NCI-H748 treated with DMSO at 0.1 percent for 48 hours (cell line): Measurements from ENCODE around the gene PMF1.
A peak's percentile ranks its signal among the peaks of the same experiment; 100 is the strongest.

Source experiments
- DNase-seq: peaks from one replicate; lab custom pipeline; 2025; lab: John Stamatoyannopoulos, UW

Gene PMF1

DNA sequence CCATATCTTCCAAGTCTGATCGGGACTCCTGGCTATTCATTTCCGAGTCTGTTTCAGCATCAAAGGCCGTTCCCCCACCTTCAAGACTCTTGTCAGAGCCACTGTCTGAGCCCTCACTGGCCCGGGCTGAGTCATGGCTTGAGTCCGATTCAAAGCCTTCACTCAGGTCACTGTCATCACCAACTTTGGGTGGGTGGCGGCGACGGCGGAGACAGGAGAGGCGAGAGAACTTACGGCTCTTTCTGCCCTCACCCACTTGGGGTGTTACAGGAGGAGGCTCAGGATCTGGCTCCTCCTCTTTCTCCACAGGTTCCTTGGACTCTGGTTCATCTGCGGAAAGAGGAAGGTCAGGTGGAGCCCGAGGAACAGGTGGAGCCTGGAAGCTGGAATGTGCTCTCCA is 53.2 kb downstream of the PMF1 start:
- DNase-seq: no peak

DNA sequence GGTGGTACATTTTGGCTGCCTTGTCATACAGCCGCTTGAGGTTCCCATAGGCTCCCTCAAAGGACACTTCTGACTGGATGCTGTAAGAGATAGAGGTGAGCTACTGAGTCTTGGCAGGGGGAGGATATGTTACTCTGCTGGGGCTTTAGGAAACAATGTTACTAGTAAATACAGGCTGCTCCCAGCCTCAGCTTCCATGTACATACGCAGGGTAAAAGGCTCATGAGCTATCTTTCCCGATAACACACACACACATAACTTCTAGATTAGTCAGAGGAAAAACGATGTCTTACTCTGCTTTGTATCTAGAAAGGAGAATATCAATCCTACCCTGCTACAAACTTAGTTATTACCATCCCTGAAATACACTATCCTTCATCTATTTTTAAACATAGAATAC is 55.5 kb downstream of the PMF1 start:
- no peak for DNase-seq

DNA sequence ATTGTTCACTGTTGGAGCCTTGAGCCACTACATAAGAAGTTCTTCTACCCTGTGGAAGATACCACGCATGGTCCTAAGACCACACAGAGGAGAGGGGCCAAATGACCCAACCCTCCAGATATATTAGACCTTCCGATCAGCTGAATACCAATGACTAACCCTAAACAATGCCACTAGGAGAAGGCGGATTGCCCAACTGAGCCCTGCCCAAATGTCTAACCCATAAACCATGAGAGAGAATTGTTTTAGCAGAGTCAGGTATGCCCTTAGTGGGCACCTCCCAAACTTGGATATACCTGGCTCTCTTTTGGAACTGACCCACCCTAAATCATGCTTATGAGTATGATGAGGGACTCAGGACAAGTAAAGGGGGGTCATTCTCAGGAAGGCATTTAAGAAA is 57.5 kb downstream of the PMF1 start:
- no peak for DNase-seq

DNA sequence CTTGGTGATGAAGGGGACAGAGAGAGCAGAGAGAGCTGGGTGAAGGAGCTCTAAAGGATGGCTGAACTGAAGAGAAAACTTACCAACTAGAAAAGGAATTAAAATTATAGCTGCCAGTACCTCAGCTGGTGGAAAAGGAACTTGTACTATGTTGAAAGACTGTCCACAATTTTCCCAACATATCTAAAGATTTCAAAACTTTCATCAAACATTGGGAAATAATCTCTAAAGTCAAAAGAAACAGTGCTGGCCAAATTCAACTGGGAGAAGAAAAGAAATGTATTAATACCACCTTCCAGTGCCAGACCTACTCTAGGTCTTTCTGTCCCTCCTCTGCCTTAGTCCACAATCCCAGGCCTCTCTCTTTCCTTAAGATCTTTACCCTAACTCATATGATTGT is 63.7 kb downstream of the PMF1 start:
- DNase-seq: no peak

DNA sequence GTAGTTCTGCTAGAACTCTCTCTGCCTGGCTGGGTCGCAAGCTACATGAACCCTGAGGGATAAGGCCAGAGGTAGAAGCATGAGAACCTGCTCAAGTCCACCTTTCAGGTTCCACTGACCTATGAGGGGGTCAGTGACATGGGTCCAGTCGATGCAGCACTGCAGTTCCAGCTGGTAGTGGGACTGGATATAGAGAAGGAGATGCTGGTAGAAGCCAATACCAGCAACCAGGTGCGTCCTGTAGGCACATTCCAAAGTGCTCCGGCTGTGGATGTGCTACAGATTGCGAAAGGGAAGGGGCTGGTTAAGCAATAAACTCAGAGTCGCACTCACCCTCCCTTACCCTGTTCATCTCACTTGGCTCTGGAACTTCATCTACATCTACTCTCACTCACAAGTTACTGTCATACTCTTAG is 64.2 kb downstream of the PMF1 start:
- DNase-seq: no peak

DNA sequence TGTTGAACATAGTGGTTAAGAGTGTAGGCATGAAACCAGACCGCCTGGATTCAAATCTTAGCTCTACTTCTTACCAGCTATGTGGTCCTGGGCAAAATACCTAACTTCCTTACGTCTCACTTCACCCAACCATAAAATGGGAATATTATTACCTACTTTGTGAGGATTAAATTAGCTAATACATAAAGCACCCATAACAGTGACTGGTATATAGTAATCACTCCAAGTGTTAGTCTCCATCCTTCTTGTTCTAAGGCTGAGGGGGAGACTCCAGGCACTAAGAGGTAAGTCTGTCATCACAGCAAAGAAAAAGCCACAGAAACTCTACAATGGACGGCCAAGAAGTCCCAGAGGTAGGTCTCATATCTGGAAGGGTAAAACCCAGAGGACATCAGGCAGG is 67.0 kb downstream of the PMF1 start:
- no peak for DNase-seq

DNA sequence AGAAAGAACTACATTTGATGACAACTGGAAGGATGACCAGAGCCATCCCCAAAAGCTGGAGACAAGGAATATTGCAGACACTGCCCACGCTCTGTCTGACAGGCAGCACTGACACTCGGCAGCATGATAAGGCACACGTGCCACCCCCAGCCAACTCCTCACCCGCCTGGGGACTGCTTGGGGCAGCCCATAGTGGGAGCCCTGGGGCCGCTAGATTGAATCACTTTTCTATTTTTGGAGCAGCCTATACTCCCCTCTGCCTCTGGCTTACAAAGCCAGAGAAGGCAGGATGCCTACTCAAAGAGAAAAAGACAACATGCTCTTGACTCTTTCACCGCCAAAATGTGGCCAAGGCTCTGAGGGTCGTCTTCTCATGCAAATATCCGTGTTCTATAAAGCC is 68.5 kb downstream of the PMF1 start:
- no peak for DNase-seq

DNA sequence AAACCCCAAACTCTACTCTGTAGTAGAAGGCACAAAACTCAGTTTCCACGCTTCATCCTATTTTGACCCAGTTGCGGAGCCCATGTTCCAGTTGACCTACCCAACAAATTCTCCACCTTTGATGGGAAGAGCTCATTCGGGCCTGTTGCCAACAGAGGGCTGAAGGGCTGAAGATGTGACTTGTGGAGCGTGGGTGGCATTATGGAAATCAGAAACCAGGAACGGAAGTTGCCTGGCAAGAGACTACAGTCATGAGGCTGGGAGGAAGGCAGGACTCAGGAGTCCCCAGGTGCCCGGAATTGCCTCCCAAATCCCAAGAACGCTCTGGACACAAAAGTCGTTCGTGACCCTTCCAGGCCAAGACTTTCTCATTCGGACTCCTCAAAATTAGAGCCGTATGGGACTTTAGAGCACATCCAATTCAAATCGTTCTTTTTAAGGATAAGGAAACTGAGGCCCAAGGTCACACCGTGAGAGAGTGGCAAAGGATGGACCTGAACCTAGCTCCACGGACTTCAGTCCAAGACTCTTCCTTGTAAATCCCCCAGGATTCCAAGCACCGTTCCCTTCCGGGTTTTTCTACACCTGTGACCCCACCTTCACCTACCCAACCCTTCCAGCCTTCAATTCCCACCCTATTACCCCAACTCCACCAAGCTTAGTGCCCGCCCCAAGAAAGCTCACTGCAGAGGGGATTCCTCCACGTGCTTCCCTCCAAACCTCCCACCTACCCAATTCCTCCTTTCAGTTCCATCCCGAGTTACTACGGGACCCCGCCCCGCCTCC is 69.1 kb downstream of the PMF1 start:
- no peak for DNase-seq

DNA sequence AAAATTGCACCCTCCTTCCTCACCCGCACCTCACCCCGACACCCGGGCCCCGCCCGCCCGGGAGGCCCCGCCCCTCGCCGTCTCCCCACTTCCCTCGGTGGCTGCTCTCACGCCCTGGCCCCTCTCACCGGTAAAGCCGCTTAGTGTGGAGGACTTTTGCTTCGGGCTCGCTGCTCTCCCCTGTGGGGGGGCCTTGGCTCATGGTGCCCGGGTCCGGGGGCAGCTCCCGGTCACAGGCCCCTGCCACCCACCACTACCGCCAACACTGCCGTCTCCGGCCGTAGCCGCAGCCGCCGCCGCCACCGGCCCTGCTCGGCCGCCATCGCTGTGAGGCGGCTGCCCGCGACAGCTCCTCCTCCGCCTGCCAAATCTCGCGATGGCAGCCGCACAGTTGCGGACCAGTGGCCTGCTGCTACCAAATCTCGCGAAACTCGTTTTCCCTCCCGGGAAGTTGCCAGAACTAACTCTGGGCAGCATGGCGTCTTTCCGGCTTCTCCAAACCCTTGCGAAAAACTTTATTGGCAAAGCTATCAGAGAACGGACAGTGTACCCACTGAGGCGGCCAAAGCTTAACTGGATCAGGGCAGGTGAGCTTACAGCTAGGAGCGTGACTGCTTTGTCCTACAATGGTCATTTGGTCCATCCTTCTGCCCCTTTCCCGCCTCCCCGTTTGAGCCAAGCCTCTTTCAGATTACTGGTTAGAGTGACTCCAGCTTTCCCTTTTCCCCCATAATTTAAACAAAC is 69.8 kb downstream of the PMF1 start, which contains the start of gene SMG5:
Gene SMG5, minus strand, starts transcription at position 347 of the 744 bp plus-strand sequence. Its CDS starts 145 bp downstream, at position 202.
- DNase-seq: peak; percentile 94

DNA sequence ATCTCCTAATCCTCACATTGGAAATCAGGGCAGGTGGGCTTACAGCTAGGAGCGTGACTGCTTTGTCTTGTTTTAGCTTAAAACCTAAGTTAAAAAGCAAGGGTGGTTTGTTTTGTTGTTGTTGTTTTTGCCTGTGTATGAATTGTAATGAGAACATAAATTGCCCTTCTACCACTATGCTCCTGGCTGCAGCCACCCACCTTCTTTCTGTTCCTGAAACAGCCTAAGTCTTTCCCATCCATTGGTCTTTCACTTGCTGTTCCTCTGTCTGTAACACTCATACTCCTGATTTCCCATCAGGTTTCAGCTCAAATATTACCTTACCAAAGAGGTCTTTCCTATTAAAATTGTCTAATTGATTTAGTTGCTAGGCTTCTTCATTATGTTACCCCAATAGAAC is 70.7 kb downstream of the PMF1 start:
- DNase-seq: no peak

DNA sequence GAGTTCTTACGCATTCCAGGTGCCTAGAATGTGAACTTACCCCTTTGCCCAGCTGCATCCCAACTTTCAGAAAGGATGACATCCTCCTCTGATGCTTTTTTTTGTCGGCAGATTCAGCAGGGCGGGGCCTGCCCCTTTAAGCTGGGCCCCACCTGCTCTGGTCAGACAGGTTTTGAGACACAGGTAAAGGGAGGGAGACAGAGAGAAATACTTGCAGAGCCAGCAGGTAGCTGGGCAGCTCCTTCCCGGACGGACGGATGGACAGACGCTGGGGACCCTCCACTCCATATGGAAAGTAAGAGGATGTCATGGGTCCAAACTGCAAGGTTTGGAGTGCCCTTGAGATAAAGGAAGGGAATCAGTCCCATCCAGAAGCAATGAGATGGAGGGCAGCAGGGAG is 71.3 kb downstream of the PMF1 start, which contains the start of gene TMEM79:
Gene TMEM79, plus strand, starts transcription at position 214 of the 400 bp plus-strand sequence. CDS start 902 bp downstream, outside the sequence.
- no peak for DNase-seq

DNA sequence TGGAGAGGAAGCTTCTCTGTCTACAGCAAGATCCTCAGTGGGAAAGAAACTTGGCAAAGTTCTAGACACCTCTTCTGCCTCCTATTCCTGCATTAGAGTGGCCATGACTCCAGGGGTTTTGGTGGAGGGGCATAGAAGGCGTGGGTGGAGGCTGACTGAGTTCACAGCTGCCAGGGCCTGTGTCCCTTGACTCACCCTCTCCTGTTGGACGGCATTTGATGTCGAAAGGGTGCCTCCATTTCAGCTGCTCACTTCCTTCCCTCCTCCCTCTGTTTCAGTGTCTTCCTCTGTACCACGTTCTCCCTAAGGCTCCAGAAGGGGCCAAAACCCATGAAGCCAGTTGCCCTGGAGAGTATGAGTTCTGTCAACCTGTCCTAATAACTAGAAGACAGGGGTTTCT is 72.0 kb downstream of the PMF1 start:
- DNase-seq: no peak

DNA sequence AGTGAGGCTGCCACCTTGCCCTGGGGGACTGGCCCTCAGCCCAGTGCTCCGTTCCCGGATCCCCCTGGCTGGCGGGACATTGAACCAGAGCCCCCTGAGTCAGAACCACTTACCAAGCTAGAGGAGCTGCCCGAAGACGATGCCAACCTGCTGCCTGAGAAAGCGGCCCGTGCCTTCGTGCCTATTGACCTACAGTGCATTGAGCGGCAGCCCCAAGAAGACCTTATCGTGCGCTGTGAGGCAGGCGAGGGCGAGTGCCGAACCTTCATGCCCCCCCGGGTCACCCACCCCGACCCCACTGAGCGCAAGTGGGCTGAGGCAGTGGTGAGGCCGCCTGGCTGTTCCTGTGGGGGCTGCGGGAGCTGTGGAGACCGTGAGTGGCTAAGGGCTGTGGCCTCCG is 72.6 kb downstream of the PMF1 start:
- no peak for DNase-seq

DNA sequence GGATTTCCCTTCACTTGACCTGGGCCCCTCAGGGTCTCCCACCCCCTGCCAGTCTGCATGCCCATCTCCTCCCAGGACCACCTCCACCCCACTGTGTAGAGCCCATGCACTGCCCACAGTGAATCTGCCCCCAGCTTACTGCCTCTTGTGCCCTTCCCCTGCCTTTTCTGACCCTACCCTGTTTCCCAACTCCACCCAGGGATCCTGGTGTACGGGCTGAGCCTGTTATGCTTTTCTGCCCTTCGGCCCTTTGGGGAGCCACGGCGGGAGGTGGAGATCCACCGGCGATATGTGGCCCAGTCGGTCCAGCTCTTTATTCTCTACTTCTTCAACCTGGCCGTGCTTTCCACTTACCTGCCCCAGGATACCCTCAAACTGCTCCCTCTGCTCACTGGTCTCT is 73.3 kb downstream of the PMF1 start:
- no peak for DNase-seq
